A673 (cell line): Measurements from ENCODE around the gene GARNL3. TPM values are rescaled to one million over a fixed set of nuclear protein-coding genes. Genes with fewer than 3 reads are reported as not detected.

ENCODE experiments used
- BruUV-seq: library from RNA; stranded (reverse); fragments of 400-500 nt; replicated peaks from 2 replicates; lab custom pipeline; 2021; lab: Mats Ljungman, UMichigan
- CTCF ChIA-PET: fragments of 300-600 bp; sonication (Branson Sonifier 250); formaldehyde crosslinking; loops from one replicate; lab custom pipeline; 2022; ENCODE audit warnings: antibody characterized with exemption; lab: Charles Lee
- POLR2A ChIA-PET: fragments of 300-600 bp; sonication (Branson Sonifier 250); formaldehyde crosslinking; loops from one replicate; lab custom pipeline; 2022; ENCODE audit warnings: antibody characterized with exemption; ENCODE audit not compliant: low non-redundant PET; lab: Charles Lee
- DNase-seq: peaks from one replicate; pipeline ENCODE4 v3.0.0-alpha.2; 2015; ENCODE audit warnings: low spot score
- H3K27ac ChIP-seq: fragments of 200-600 bp; sonication (generic); 2 replicates; pipeline ENCODE4 v1.5.1; 2016; ENCODE audit warnings: mixed run types, low read depth, mild to moderate bottlenecking, mixed read lengths, antibody characterized with exemption, low read length; ENCODE audit not compliant: poor library complexity, severe bottlenecking
- H3K27me3 ChIP-seq: fragments of 200-600 bp; sonication (generic); replicated peaks from 2 replicates; pipeline ENCODE4 v1.6.1; 2017; ENCODE audit warnings: mixed run types, low read depth, mild to moderate bottlenecking, mixed read lengths, antibody characterized with exemption, low read length; ENCODE audit not compliant: insufficient read depth, poor library complexity
- H3K36me3 ChIP-seq: fragments of 200-600 bp; sonication (generic); 2 replicates; pipeline ENCODE4 v1.6.1; 2016; ENCODE audit warnings: mixed run types, mild to moderate bottlenecking, mixed read lengths, antibody characterized with exemption, low read length; ENCODE audit not compliant: insufficient read depth, poor library complexity, severe bottlenecking
- H3K4me1 ChIP-seq: fragments of 200-600 bp; sonication (generic); 2 replicates; pipeline ENCODE4 v1.6.1; 2017; ENCODE audit warnings: mixed run types, mild to moderate bottlenecking, mixed read lengths, antibody characterized with exemption, low read length; ENCODE audit not compliant: insufficient read depth, poor library complexity, severe bottlenecking
- H3K4me3 ChIP-seq: fragments of 200-600 bp; sonication (generic); 2 replicates; pipeline ENCODE4 v1.5.1; 2016; ENCODE audit warnings: low read depth, mixed run types, mild to moderate bottlenecking, mixed read lengths, low read length; ENCODE audit not compliant: poor library complexity, severe bottlenecking
- H3K9me3 ChIP-seq: fragments of 200-600 bp; sonication (generic); 2 replicates; pipeline ENCODE4 v1.6.1; 2016; ENCODE audit warnings: mixed run types, low read depth, mild to moderate bottlenecking, mixed read lengths, antibody characterized with exemption, low read length; ENCODE audit not compliant: poor library complexity, severe bottlenecking
- CTCF ChIP-seq: fragments of 300-800, 200-600 bp; sonication (generic); conservative IDR thresholded peaks from 2 replicates; pipeline ENCODE4 v1.5.1; 2017; ENCODE audit warnings: low read depth, mild to moderate bottlenecking, antibody characterized with exemption, low read length, moderate library complexity, mixed read lengths
- EZH2 ChIP-seq: fragments of 200-600 bp; sonication (generic); IDR thresholded peaks from 2 replicates; pipeline ENCODE4 v1.6.1; 2017; ENCODE audit warnings: borderline replicate concordance, low read depth, mild to moderate bottlenecking, mixed read lengths, antibody characterized with exemption, low read length; ENCODE audit not compliant: poor library complexity, severe bottlenecking
- intact Hi-C: fragments of 100-400 bp; cut with micrococcal nuclease; formaldehyde crosslinking; loops from one replicate; pipeline ENCODE4 v1.10.0; 2022; ENCODE audit not compliant: unreplicated experiment
- total RNA-seq: library from RNA; stranded (reverse); gene quantifications from 2 replicates; pipeline ENCODE4 v1.2.3, GENCODE V29; 2021

Gene GARNL3
- total RNA-seq, 1 experiment from 2014 or later: 7.8 TPM

DNA sequence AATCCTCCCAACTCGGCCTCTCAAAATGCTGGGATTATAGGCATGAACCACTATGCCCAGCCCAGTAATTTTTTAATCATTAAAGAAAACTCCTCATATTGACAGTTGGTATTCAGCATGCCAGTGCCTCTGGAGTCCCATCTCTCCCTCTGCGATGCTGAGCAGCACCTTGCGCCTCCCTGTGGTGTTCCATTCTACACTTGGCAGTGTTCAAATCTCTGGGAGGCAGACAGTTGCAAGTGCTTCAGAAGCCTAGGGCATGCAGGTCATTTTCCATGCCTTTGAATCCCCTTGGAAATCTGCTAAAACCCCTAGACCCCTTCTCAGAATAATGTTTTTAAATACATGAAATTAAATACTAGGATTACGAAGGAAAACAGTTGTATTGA, 41.3 kb downstream of the GARNL3 start:
- Histone ChIP-seq H3K36me3 (no peaks in the 10 kb centered on the region), H3K27ac (no peak overlapping the region), H3K4me3 (no peak overlapping the region), H3K27me3 (no peaks in the 10 kb centered on the region), H3K9me3 (no peaks in the 10 kb centered on the region), H3K4me1 (peaks cover 12% of the 10 kb centered on the region)
- ChIA-PET CTCF (no interaction called here), POLR2A (no interaction called here)
- intact Hi-C loops: no loop called here
- DNase-seq: peak; percentile 10
- BruUV-seq: no TSS peak
- TF ChIP-seq CTCF (peak; percentile 35), EZH2 (no peak)

DNA sequence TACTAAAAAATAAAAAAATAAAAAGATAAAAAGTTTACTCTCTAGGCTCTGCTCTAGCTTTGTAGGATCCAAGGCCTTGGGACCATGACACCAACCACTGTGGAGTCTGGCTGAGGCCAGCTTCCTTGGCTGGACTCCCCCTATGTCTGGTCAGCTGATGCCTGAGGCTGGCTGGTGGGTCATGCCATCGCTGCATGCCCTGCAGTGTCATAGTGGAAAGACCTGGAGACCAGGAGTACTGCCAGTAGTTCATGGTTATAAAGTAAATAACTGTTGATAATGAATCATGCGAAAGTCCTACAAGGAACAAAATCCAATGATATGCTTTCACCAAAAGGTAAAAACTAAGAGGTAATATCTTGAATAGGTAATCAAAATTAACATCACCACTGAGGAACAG, 43.2 kb downstream of the GARNL3 start:
- H3K9me3 ChIP-seq: no peaks in the 10 kb centered on the region
- POLR2A ChIA-PET: no interaction called here
- intact Hi-C loops: no loop called here
- no peaks in the 10 kb centered on the region for H3K36me3 ChIP-seq
- H3K27me3 ChIP-seq: no peaks in the 10 kb centered on the region
- H3K4me3 ChIP-seq: no peak overlapping the region
- TF ChIP-seq EZH2 (no peak), CTCF (no peak)
- BruUV-seq: no TSS peak
- CTCF ChIA-PET: no interaction called here
- peaks cover 9% of the 10 kb centered on the region for H3K4me1 ChIP-seq
- no peak for DNase-seq
- no peak overlapping the region for H3K27ac ChIP-seq

GRCh38 chr9:127308652-127309434, 44.3 kb downstream of the GARNL3 start:
- Histone ChIP-seq H3K36me3 (no peaks in the 10 kb centered on the region), H3K4me3 (no peak overlapping the region), H3K27ac (no peak overlapping the region), H3K27me3 (no peaks in the 10 kb centered on the region), H3K4me1 (peaks cover 9% of the 10 kb centered on the region), H3K9me3 (no peaks in the 10 kb centered on the region)
- TF ChIP-seq EZH2 (no peak), CTCF (no peak)
- ChIA-PET CTCF (no interaction called here), POLR2A (no interaction called here)
- DNase-seq: peak; percentile 29
- no TSS peak for BruUV-seq
- intact Hi-C loops: no loop called here
